GM20431 (cell line): Measurements from ENCODE around the gene MRPS11.
"Not testable (repeated sequence)": the region's sequence is repeated elsewhere in the genome, so short reads cannot be mapped to it uniquely, and the experiment has no call there.

Experiments
- in situ Hi-C: fragments of 300-500 bp; cut with MseI, MboI; formaldehyde crosslinking; loops from one replicate; pipeline ENCODE4 v1.15.0; 2020; ENCODE audit warnings: low sequenced_read_pairs; ENCODE audit not compliant: unreplicated experiment

Gene MRPS11

GRCh38 chr15:88487796-88488523 is 20.5 kb downstream of the MRPS11 start:
- in situ Hi-C loops = no loop called here

GRCh38 chr15:88489321-88489720 is 21.8 kb downstream of the MRPS11 start:
- in situ Hi-C loops = no loop called here

GRCh38 chr15:88490036-88490435 is 22.5 kb downstream of the MRPS11 start:
- in situ Hi-C loops = no loop called here

GRCh38 chr15:88491158-88491557 is 23.6 kb downstream of the MRPS11 start:
- in situ Hi-C loops = no loop called here

- in situ Hi-C loops = no loop called here
Measured at GRCh38 chr15:88493844-88494243, 26.3 kb downstream of the MRPS11 start.

GRCh38 chr15:88497109-88497765 is 29.7 kb downstream of the MRPS11 start:
- in situ Hi-C loops = no loop called here

- in situ Hi-C loops = no loop called here
Measured at GRCh38 chr15:88498996-88499395, 31.5 kb downstream of the MRPS11 start.

- in situ Hi-C loops = no loop called here
Measured at GRCh38 chr15:88504445-88504844, 36.9 kb downstream of the MRPS11 start.

- in situ Hi-C loops = no loop called here
Measured at GRCh38 chr15:88505721-88506120, 38.2 kb downstream of the MRPS11 start.

GRCh38 chr15:88506628-88507027 is 39.1 kb downstream of the MRPS11 start:
- in situ Hi-C loops = no loop called here

GRCh38 chr15:88509321-88509720 is 41.8 kb downstream of the MRPS11 start:
- in situ Hi-C loops = no loop called here

- in situ Hi-C loops = no loop called here
Measured at GRCh38 chr15:88509964-88510363, 42.5 kb downstream of the MRPS11 start.

GRCh38 chr15:88511161-88511560 is 43.7 kb downstream of the MRPS11 start:
- in situ Hi-C loops = no loop called here

GRCh38 chr15:88512078-88512477 is 44.6 kb downstream of the MRPS11 start:
- in situ Hi-C loops = no loop called here

GRCh38 chr15:88512601-88513000 is 45.1 kb downstream of the MRPS11 start:
- in situ Hi-C loops = no loop called here

- in situ Hi-C loops = no loop called here
Measured at GRCh38 chr15:88513195-88513594, 45.7 kb downstream of the MRPS11 start.

- in situ Hi-C loops = no loop called here
Measured at GRCh38 chr15:88518903-88519302, 51.4 kb downstream of the MRPS11 start.

GRCh38 chr15:88524094-88524493 is 56.6 kb downstream of the MRPS11 start:
- in situ Hi-C loops = not testable (repeated sequence)

- in situ Hi-C loops = no loop called here
Measured at GRCh38 chr15:88525418-88525817, 57.9 kb downstream of the MRPS11 start.

GRCh38 chr15:88526247-88526879 is 58.9 kb downstream of the MRPS11 start:
- in situ Hi-C loops = no loop called here

GRCh38 chr15:88529021-88529630 is 61.6 kb downstream of the MRPS11 start:
- in situ Hi-C loops = no loop called here
